A549 (cell line): ENCODE results near the gene EVPL. TPM values are rescaled to one million over a fixed set of nuclear protein-coding genes. Genes with fewer than 3 reads are reported as not detected.

Source experiments
- ATAC-seq, 2 experiments: fragments of 200-7000 bp in 1 of 2; fragments of >200 bp in 1 of 2; cut with Nextera tagmentation in 1 of 2; cut with Tn5 transposase in 1 of 2; 3 replicates each; pipeline versions ENCODE4 v1.8.0 to v1.9.1; 2018 to 2020; ENCODE audit warnings: mild to moderate bottlenecking in 1 of 2, moderate library complexity in 1 of 2
- CTCF ChIA-PET: fragments of 300-600 bp; sonication (Branson Sonifier 250); formaldehyde crosslinking; extraction: SDS; loops from one replicate; lab custom pipeline; 2021; ENCODE audit warnings: antibody characterized with exemption, inconsistent platforms; lab: Yijun Ruan, JAX
- POLR2A ChIA-PET: fragments of 350-600 bp; formaldehyde crosslinking; extraction: SDS; loops from one replicate; lab custom pipeline; 2021; ENCODE audit warnings: antibody characterized with exemption, inconsistent platforms; lab: Yijun Ruan, JAX
- DNase-seq, 2 experiments: peaks; one replicate each; pipeline versions ENCODE4 v3.0.0 to v3.0.0-alpha.2; 2011 to 2016; ENCODE audit warnings: low read depth in 1 of 2, low spot score in 1 of 2
- FAIRE-seq: peaks from 2 replicates; lab custom pipeline; 2011; peaks lifted over from hg19 to GRCh38; lab: Jason Lieb, UNC
- H3K27ac ChIP-seq, 2 experiments: fragments of >200 bp; sonication (Bioruptor Twin); formaldehyde crosslinking; 3 replicates each; pipeline ENCODE4 v1.5.1; 2016 to 2017
- H3K4me1 ChIP-seq: fragments of >200 bp; sonication (Bioruptor Twin); formaldehyde crosslinking; 3 replicates; pipeline ENCODE4 v1.6.1; 2016
- H3K4me2 ChIP-seq: fragments of >200 bp; sonication (Bioruptor Twin); formaldehyde crosslinking; 3 replicates; pipeline ENCODE4 v1.6.1; 2016
- H3K4me3 ChIP-seq: fragments of >200 bp; sonication (Bioruptor Twin); formaldehyde crosslinking; 3 replicates; pipeline ENCODE4 v1.5.1; 2016
- H3K9me3 ChIP-seq: fragments of >200 bp; sonication (Bioruptor Twin); formaldehyde crosslinking; 3 replicates; pipeline ENCODE4 v1.6.1; 2016
- BHLHE40 ChIP-seq: IDR thresholded peaks from 2 replicates; pipeline ENCODE4 v1.6.1; 2012; ENCODE audit warnings: low read depth, low read length, inconsistent platforms
- CBX2 ChIP-seq: fragments of 200-600 bp; sonication (generic); IDR thresholded peaks from 2 replicates; pipeline ENCODE4 v1.6.1; 2016; ENCODE audit warnings: low read depth, mild to moderate bottlenecking, borderline replicate concordance
- CEBPB ChIP-seq, 2 experiments: fragments of >200 bp in 1 of 2; sonication (Bioruptor Twin) in 1 of 2; formaldehyde crosslinking in 1 of 2; IDR thresholded peaks; 2 replicates each; pipeline ENCODE4 v1.6.1; 2012 to 2016
- EP300 ChIP-seq, 2 experiments: fragments of >200 bp; sonication (Bioruptor Twin); formaldehyde crosslinking; IDR thresholded peaks; 2 replicates in 1 of 2; 3 replicates in 1 of 2; pipeline ENCODE4 v1.6.1; 2016 to 2017
- FOSB ChIP-seq: fragments of 250-450 bp; sonication (Bioruptor Pico); IDR thresholded peaks from 2 replicates; pipeline ENCODE4 v1.5.0; 2020; ENCODE audit warnings: mild to moderate bottlenecking, moderate library complexity
- HEYL ChIP-seq: fragments of 250-450 bp; sonication (Bioruptor Pico); IDR thresholded peaks from 2 replicates; pipeline ENCODE4 v1.8.0; 2021; ENCODE audit warnings: mild to moderate bottlenecking, moderate library complexity
- HOXB5 ChIP-seq: fragments of 250-450 bp; sonication (Bioruptor Pico); IDR thresholded peaks from 2 replicates; pipeline ENCODE4 v1.5.0; 2020; ENCODE audit warnings: mild to moderate bottlenecking, moderate library complexity
- JUN ChIP-seq, 2 experiments: fragments of >200 bp; sonication (Bioruptor Twin); formaldehyde crosslinking; IDR thresholded peaks; 2 replicates in 1 of 2; 3 replicates in 1 of 2; pipeline ENCODE4 v1.6.1; 2016 to 2017
- KDM5A ChIP-seq: fragments of 200-600 bp; sonication (generic); IDR thresholded peaks from 2 replicates; pipeline ENCODE4 v1.6.1; 2016; ENCODE audit warnings: antibody characterized with exemption, mild to moderate bottlenecking
- MYC ChIP-seq: IDR thresholded peaks from 2 replicates; pipeline ENCODE4 v1.6.1; 2012; ENCODE audit warnings: mild to moderate bottlenecking, inconsistent platforms, low read length, improper control_type of control experiment, borderline replicate concordance
- NFE2L2 ChIP-seq: fragments of 150-350 bp; conservative IDR thresholded peaks from 2 replicates; pipeline ENCODE4 v1.6.1; 2014; ENCODE audit warnings: low read length
- RARB ChIP-seq: fragments of 250-450 bp; sonication (Bioruptor Pico); IDR thresholded peaks from 2 replicates; pipeline ENCODE4 v1.8.0; 2021; ENCODE audit warnings: mild to moderate bottlenecking, moderate library complexity
- RCOR1 ChIP-seq: fragments of 150-350 bp; IDR thresholded peaks from 2 replicates; pipeline ENCODE4 v1.6.1; 2014; ENCODE audit warnings: antibody characterized with exemption, low read length, low read depth
- RNF2 ChIP-seq: fragments of 200-600 bp; sonication (generic); IDR thresholded peaks from 2 replicates; pipeline ENCODE4 v1.6.1; 2016; ENCODE audit warnings: low read depth, mild to moderate bottlenecking, antibody characterized with exemption, moderate library complexity, borderline replicate concordance
- SREBF2 ChIP-seq: fragments of 450-650 bp; IDR thresholded peaks from 2 replicates; pipeline ENCODE4 v1.6.1; 2014; ENCODE audit warnings: mild to moderate bottlenecking, moderate library complexity
- ZNF302 ChIP-seq: fragments of 250-450 bp; sonication (Bioruptor Pico); IDR thresholded peaks from 2 replicates; pipeline ENCODE4 v1.9.0; 2021; ENCODE audit warnings: inconsistent platforms, mild to moderate bottlenecking, moderate library complexity
- WGBS: methylation state at CpG from one replicate; pipeline ENCODE4 v1.1.6; 2017; ENCODE audit errors: missing lambda C conversion rate; 5-methylcytosine and 5-hydroxymethylcytosine counted together
- polyA plus RNA-seq, 4 experiments: library from polyadenylated mRNA; depleted of rRNA in 3 of 4; stranded (reverse); fragments of >200 nt; fragmentation: RNase III in 1 of 4; extraction: RNeasy Plus Mini Kit Qiagen cat#74134 plus additional on column Dnase treatment in 1 of 4; gene quantifications; 2 replicates in 3 of 4; 3 replicates in 1 of 4; pipeline ENCODE4 v1.2.3, GENCODE V29; 2011 to 2017
- TF ChIP-seq, protein P1 (sequence below): fragments of 200-600 bp; sonication (generic); IDR thresholded peaks from 2 replicates; pipeline ENCODE4 v1.6.1; 2016; ENCODE audit warnings: antibody characterized with exemption, mild to moderate bottlenecking, moderate library complexity
- TF ChIP-seq, protein P2 (sequence below): fragments of >200 bp; sonication (Bioruptor Twin); formaldehyde crosslinking; IDR thresholded peaks from 3 replicates; pipeline ENCODE4 v1.6.1; 2016
- TF ChIP-seq, protein P3 (sequence below): fragments of 250-450 bp; sonication (Bioruptor Pico); IDR thresholded peaks from 2 replicates; pipeline ENCODE4 v1.5.0; 2020; ENCODE audit warnings: low read depth, mild to moderate bottlenecking, moderate library complexity
- TF ChIP-seq, protein P4 (sequence below): IDR thresholded peaks from 2 replicates; pipeline ENCODE4 v1.6.1; 2012; ENCODE audit warnings: low read depth, borderline replicate concordance
- TF ChIP-seq, protein P5 (sequence below): fragments of >200 bp; sonication (Bioruptor Twin); formaldehyde crosslinking; IDR thresholded peaks from 2 replicates; pipeline ENCODE4 v1.6.1; 2016

EVPL gene
- polyA plus RNA-seq, 2 of the 4 experiments (the other 2 are of a cell fraction) = 4.1 to 13.9 TPM

DNA sequence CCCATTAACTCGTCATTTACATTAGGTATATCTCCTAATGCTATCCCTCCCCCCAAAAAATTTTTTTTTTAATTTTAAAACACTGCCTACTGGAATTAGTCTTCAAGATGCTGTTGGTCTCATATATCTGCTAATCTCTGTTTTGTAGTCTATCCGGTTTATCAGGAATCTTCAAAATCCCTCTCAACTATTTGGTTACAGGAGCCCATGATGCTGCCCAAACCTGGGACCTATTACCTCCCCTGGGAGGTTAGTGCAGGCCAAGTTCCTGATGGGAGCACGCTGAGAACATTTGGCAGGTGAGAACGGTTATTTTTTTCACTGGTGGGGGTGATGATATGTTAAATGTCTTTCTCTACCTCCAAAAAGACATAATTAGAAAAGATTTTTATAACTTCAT is 41.1 kb downstream of the EVPL start:
- WGBS = 89% methylated on average over 4 of the region's 4 CpGs
- TF ChIP-seq RNF2 = no peak
- TF ChIP-seq, protein P1, sequence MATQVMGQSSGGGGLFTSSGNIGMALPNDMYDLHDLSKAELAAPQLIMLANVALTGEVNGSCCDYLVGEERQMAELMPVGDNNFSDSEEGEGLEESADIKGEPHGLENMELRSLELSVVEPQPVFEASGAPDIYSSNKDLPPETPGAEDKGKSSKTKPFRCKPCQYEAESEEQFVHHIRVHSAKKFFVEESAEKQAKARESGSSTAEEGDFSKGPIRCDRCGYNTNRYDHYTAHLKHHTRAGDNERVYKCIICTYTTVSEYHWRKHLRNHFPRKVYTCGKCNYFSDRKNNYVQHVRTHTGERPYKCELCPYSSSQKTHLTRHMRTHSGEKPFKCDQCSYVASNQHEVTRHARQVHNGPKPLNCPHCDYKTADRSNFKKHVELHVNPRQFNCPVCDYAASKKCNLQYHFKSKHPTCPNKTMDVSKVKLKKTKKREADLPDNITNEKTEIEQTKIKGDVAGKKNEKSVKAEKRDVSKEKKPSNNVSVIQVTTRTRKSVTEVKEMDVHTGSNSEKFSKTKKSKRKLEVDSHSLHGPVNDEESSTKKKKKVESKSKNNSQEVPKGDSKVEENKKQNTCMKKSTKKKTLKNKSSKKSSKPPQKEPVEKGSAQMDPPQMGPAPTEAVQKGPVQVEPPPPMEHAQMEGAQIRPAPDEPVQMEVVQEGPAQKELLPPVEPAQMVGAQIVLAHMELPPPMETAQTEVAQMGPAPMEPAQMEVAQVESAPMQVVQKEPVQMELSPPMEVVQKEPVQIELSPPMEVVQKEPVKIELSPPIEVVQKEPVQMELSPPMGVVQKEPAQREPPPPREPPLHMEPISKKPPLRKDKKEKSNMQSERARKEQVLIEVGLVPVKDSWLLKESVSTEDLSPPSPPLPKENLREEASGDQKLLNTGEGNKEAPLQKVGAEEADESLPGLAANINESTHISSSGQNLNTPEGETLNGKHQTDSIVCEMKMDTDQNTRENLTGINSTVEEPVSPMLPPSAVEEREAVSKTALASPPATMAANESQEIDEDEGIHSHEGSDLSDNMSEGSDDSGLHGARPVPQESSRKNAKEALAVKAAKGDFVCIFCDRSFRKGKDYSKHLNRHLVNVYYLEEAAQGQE = no peak
- no peak for TF ChIP-seq ZNF302 (CRISPR knock-in tag)
- TF ChIP-seq, protein P2, sequence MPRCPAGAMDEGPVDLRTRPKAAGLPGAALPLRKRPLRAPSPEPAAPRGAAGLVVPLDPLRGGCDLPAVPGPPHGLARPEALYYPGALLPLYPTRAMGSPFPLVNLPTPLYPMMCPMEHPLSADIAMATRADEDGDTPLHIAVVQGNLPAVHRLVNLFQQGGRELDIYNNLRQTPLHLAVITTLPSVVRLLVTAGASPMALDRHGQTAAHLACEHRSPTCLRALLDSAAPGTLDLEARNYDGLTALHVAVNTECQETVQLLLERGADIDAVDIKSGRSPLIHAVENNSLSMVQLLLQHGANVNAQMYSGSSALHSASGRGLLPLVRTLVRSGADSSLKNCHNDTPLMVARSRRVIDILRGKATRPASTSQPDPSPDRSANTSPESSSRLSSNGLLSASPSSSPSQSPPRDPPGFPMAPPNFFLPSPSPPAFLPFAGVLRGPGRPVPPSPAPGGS = no peak
- no peak for TF ChIP-seq NFE2L2
- TF ChIP-seq, protein P3, sequence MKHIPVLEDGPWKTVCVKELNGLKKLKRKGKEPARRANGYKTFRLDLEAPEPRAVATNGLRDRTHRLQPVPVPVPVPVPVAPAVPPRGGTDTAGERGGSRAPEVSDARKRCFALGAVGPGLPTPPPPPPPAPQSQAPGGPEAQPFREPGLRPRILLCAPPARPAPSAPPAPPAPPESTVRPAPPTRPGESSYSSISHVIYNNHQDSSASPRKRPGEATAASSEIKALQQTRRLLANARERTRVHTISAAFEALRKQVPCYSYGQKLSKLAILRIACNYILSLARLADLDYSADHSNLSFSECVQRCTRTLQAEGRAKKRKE (CRISPR knock-in tag) = no peak
- TF ChIP-seq CBX2 = no peak
- no peak for TF ChIP-seq RARB (CRISPR knock-in tag)
- TF ChIP-seq MYC = no peak
- no peak for TF ChIP-seq SREBF2
- TF ChIP-seq, protein P4, sequence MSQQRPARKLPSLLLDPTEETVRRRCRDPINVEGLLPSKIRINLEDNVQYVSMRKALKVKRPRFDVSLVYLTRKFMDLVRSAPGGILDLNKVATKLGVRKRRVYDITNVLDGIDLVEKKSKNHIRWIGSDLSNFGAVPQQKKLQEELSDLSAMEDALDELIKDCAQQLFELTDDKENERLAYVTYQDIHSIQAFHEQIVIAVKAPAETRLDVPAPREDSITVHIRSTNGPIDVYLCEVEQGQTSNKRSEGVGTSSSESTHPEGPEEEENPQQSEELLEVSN = no peak
- TF ChIP-seq BHLHE40 = no peak
- no peak for TF ChIP-seq KDM5A
- no peak for TF ChIP-seq EP300 (IDR thresholded peaks at IDR 0.05)
- no peak overlapping the region for H3K4me2 ChIP-seq
- no peak for ATAC-seq
- ChIA-PET POLR2A (no interaction called here), CTCF (interaction anchor here (3.4 kb wide), 1 partner anchor 15 kb away, joined by 36 read pairs; the partner anchor contains the start of gene CDK3)
- no peaks in the 10 kb centered on the region for H3K9me3 ChIP-seq
- H3K27ac ChIP-seq = no peak overlapping the region
- H3K4me3 ChIP-seq = no peak overlapping the region
- peaks cover 12% of the 10 kb centered on the region; the same call in 2 of the 3 replicates for H3K4me1 ChIP-seq
- DNase-seq = no peak
- FAIRE-seq = no peak

DNA sequence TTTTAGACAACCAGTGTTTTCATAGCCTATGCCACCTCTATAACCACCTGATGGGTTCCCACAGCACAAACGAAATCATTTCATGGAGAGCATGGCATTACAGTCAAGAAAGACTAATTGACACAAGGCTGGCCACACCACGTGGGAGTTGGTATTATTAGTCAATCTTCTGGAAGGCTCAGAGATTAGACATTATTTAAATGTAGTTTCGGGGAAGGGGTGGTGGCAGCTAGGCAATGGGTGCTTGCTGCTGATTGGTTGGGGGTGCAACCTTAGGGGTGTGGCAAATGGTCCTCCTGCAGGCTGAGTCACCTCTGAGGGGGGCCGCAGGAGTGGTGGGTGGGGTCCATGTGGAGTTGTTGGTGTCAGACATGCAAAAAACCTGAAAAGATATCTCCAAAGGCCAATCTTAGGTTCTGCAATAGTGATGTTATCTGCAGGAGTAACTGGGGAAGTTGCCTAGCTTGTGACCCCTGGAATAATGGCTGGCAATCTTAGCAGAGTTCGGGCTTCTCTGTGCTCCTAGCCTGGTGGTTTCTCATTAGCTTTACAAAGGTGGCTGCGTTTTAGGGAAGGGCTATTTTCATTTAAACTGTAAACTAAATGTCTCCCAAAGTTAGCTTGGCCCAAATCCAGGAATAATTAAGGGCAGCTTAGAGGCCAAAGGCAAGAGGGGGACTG is 43.5 kb downstream of the EVPL start:
- no peak overlapping the region for H3K4me3 ChIP-seq
- WGBS = 79% methylated on average over 6 of the region's 6 CpGs
- H3K4me2 ChIP-seq = no peak overlapping the region
- H3K27ac ChIP-seq = no peak overlapping the region
- ChIA-PET CTCF (interaction anchor here (0.6 to 3.4 kb wide), 9 partner anchors 13 to 388 kb away, joined by 3 to 36 read pairs (median 4); partner anchors contain the start of gene CDK3), POLR2A (no interaction called here)
- no peak for ATAC-seq
- no peaks in the 10 kb centered on the region for H3K9me3 ChIP-seq
- FAIRE-seq = no peak
- no peak for TF ChIP-seq EP300 (IDR thresholded peaks at IDR 0.05)
- TF ChIP-seq, protein P5, sequence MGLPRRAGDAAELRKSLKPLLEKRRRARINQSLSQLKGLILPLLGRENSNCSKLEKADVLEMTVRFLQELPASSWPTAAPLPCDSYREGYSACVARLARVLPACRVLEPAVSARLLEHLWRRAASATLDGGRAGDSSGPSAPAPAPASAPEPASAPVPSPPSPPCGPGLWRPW = no peak
- no peak for TF ChIP-seq FOSB (CRISPR knock-in tag)
- no peak for TF ChIP-seq RCOR1
- TF ChIP-seq HOXB5 (CRISPR knock-in tag) = no peak
- no peak for TF ChIP-seq HEYL (CRISPR knock-in tag)
- TF ChIP-seq JUN (IDR thresholded peaks at IDR 0.05) = no peak
- no peak for TF ChIP-seq CEBPB (IDR thresholded peaks at IDR 0.05)
- TF ChIP-seq, protein P3 (CRISPR knock-in tag) = no peak
- DNase-seq = no peak
- peaks cover 20% of the 10 kb centered on the region; the same call in 2 of the 3 replicates for H3K4me1 ChIP-seq
